Activated B cell treated with CpG ODN at 0.5 μM for 24 hours (primary cell): Measurements from ENCODE around the gene FAAP100. TPM values are rescaled to one million over a fixed set of nuclear protein-coding genes. Genes with fewer than 3 reads are reported as not detected.

Experiments
- ATAC-seq: fragments of 200-7000 bp; cut with Tn5 transposase; one replicate; pipeline ENCODE4 v1.10.0; 2021; ENCODE audit warnings: low read depth, mild to moderate bottlenecking, moderate library complexity
- CTCF ChIA-PET: fragments of 350-600 bp; sonication (Branson Sonifier 250); formaldehyde crosslinking; loops from one replicate; lab custom pipeline; 2021; ENCODE audit warnings: antibody characterized with exemption; lab: Charles Lee
- POLR2A ChIA-PET: fragments of 350-600 bp; sonication (Branson Sonifier 250); formaldehyde crosslinking; loops from one replicate; lab custom pipeline; 2021; ENCODE audit warnings: antibody characterized with exemption; lab: Charles Lee
- DNase-seq: peaks from one replicate; pipeline ENCODE4 v3.0.0; 2022
- H3K27ac Mint-ChIP-seq: one replicate; pipeline ENCODE4 v1.8.0; 2020; ENCODE audit warnings: mixed read lengths
- H3K27me3 Mint-ChIP-seq: one replicate; pipeline ENCODE4 v1.8.0; 2021; ENCODE audit warnings: mixed read lengths
- H3K36me3 Mint-ChIP-seq: one replicate; pipeline ENCODE4 v1.8.0; 2021; ENCODE audit warnings: low read depth, mixed read lengths
- H3K4me1 Mint-ChIP-seq: one replicate; pipeline ENCODE4 v1.8.0; 2021; ENCODE audit warnings: mixed read lengths
- H3K4me3 Mint-ChIP-seq: one replicate; pipeline ENCODE4 v1.8.0; 2020; ENCODE audit warnings: mild to moderate bottlenecking, mixed read lengths
- H3K9me3 Mint-ChIP-seq: one replicate; pipeline ENCODE4 v1.8.0; 2020; ENCODE audit warnings: mixed read lengths
- CTCF ChIP-seq: fragments of 200-600 bp; IDR thresholded peaks from one replicate; pipeline ENCODE4 v1.8.0; 2022; ENCODE audit warnings: antibody characterized with exemption, mild to moderate bottlenecking
- intact Hi-C: fragments of 100-400 bp; cut with micrococcal nuclease; formaldehyde crosslinking; loops from one replicate; pipeline ENCODE4 v1.15.1; 2024
- total RNA-seq: library from RNA; stranded (reverse); gene quantifications from 2 replicates; pipeline ENCODE4 v1.2.3, GENCODE V29; 2022

Gene FAAP100
- total RNA-seq, 1 donor from 2014 or later = 48.2 TPM

GRCh38 chr17:81579821-81580321 lies 27.7 kb upstream of the FAAP100 start:
- Mint-ChIP-seq H3K4me1 (peaks cover 12% of the 10 kb centered on the region), H3K9me3 (no peaks in the 10 kb centered on the region), H3K36me3 (peaks cover 78% of the 10 kb centered on the region), H3K4me3 (no peak overlapping the region), H3K27ac (no peak overlapping the region), H3K27me3 (no peaks in the 10 kb centered on the region)
- TF ChIP-seq CTCF = no peak
- CTCF ChIA-PET = no interaction called here
- intact Hi-C loops = no loop called here
- no peak for ATAC-seq
- no peak for DNase-seq
- POLR2A ChIA-PET = interaction anchor here (0.7 kb wide), 1 partner anchor 27 kb away, joined by 3 read pairs; the partner anchor contains the start of gene FAAP100

- Mint-ChIP-seq H3K27me3 (no peaks in the 10 kb centered on the region), H3K9me3 (no peaks in the 10 kb centered on the region), H3K27ac (no peak overlapping the region), H3K4me1 (peaks cover 12% of the 10 kb centered on the region), H3K36me3 (peaks cover 79% of the 10 kb centered on the region), H3K4me3 (no peak overlapping the region)
- POLR2A ChIA-PET = interaction anchor here (0.5 to 0.7 kb wide), 2 partner anchors 27 to 495 kb away, joined by 3 read pairs; partner anchors contain the start of gene FAAP100
- CTCF ChIA-PET = no interaction called here
- ATAC-seq = no peak
- no peak for DNase-seq
- intact Hi-C loops = no loop called here
- TF ChIP-seq CTCF = no peak
Measured at GRCh38 chr17:81579298-81579697, 27.1 kb upstream of the FAAP100 start.

- H3K27ac Mint-ChIP-seq = no peak overlapping the region
- intact Hi-C loops = no loop called here
- TF ChIP-seq CTCF = no peak
- no peaks in the 10 kb centered on the region for H3K9me3 Mint-ChIP-seq
- H3K4me1 Mint-ChIP-seq = peaks cover 12% of the 10 kb centered on the region
- ChIA-PET CTCF (no interaction called here), POLR2A (interaction anchor here (0.5 to 0.7 kb wide), 2 partner anchors 26 to 496 kb away, joined by 3 read pairs; partner anchors contain the start of gene FAAP100)
- DNase-seq (no peak), ATAC-seq (no peak)
- H3K27me3 Mint-ChIP-seq = no peaks in the 10 kb centered on the region
- H3K4me3 Mint-ChIP-seq = no peak overlapping the region
- peaks cover 79% of the 10 kb centered on the region for H3K36me3 Mint-ChIP-seq
Measured at GRCh38 chr17:81578561-81579225, 26.5 kb upstream of the FAAP100 start.

GRCh38 chr17:81578038-81578441 lies 25.9 kb upstream of the FAAP100 start:
- no peak overlapping the region for H3K27ac Mint-ChIP-seq
- ChIA-PET CTCF (interaction anchor here (1.5 kb wide), 1 partner anchor 23 kb away, joined by 3 read pairs; no protein-coding TSS in a partner anchor), POLR2A (no interaction called here)
- H3K4me1 Mint-ChIP-seq = peaks cover 10% of the 10 kb centered on the region
- ATAC-seq = no peak
- H3K4me3 Mint-ChIP-seq = no peak overlapping the region
- intact Hi-C loops = no loop called here
- H3K36me3 Mint-ChIP-seq = peaks cover 75% of the 10 kb centered on the region
- no peaks in the 10 kb centered on the region for H3K9me3 Mint-ChIP-seq
- H3K27me3 Mint-ChIP-seq = no peaks in the 10 kb centered on the region
- no peak for DNase-seq
- TF ChIP-seq CTCF = no peak

- ChIA-PET POLR2A (no interaction called here), CTCF (interaction anchor here (1.5 kb wide), 1 partner anchor 24 kb away, joined by 3 read pairs; no protein-coding TSS in a partner anchor)
- no peak for ATAC-seq
Measured at GRCh38 chr17:81577278-81578000, 25.3 kb upstream of the FAAP100 start.

More at GRCh38 chr17:81577278-81578000, 25.3 kb upstream of the FAAP100 start:
- no peaks in the 10 kb centered on the region for H3K27me3 Mint-ChIP-seq
- no peak for TF ChIP-seq CTCF
- H3K4me1 Mint-ChIP-seq = peaks cover 8% of the 10 kb centered on the region
- H3K4me3 Mint-ChIP-seq = no peak overlapping the region
- intact Hi-C loops = no loop called here
- DNase-seq = no peak
- no peak overlapping the region for H3K27ac Mint-ChIP-seq
- H3K36me3 Mint-ChIP-seq = peaks cover 76% of the 10 kb centered on the region
- H3K9me3 Mint-ChIP-seq = no peaks in the 10 kb centered on the region
